Measurements from ENCODE around the gene ZNF81. TPM values are rescaled to one million over a fixed set of nuclear protein-coding genes. Genes with fewer than 3 reads are reported as not detected.

The ZNF81 gene
- total RNA-seq, 2 donors from 2014 or later: 11.8 to 12.0 TPM

Other genes with a start within 250 kb of the ZNF81 start
- gene SYN1, start 217.0 kb upstream of the ZNF81 start, total RNA-seq: under 1 TPM; 0.50 to 0.73 TPM
- 1 to 10 TPM; 1.2 to 3.5 TPM for gene CFP, start 207.0 kb upstream of the ZNF81 start, total RNA-seq
- gene ELK1, start 186.3 kb upstream of the ZNF81 start, total RNA-seq: 10 to 100 TPM; 23.7 to 26.9 TPM
- 100 to 1,000 TPM; 109 to 111 TPM for gene UXT, start 177.7 kb upstream of the ZNF81 start, total RNA-seq
- gene ZNF182, start 167.1 kb downstream of the ZNF81 start, total RNA-seq: 1 to 10 TPM; 3.4 TPM
- not detected for gene SPACA5, start 170.1 kb downstream of the ZNF81 start, total RNA-seq
- gene ZNF630, start 234.7 kb downstream of the ZNF81 start, total RNA-seq: 1 to 10 TPM; 2.5 to 3.3 TPM